Stimulated activated CD4-positive, alpha-beta T cell treated with anti-CD3 and anti-CD28 coated beads, TNF-alpha, amount 100 ng/mL, for 24 hours (primary cell): ENCODE data around the gene LINGO3.
"Not testable (repeated sequence)": the region's sequence is repeated elsewhere in the genome, so short reads cannot be mapped to it uniquely, and the experiment has no call there.

Source experiments
- DNase-seq, 3 experiments: peaks; one replicate each; pipeline ENCODE4 v3.0.0-alpha.2; 2020; ENCODE audit warnings: low read depth in 3 of 3

LINGO3 gene

DNA sequence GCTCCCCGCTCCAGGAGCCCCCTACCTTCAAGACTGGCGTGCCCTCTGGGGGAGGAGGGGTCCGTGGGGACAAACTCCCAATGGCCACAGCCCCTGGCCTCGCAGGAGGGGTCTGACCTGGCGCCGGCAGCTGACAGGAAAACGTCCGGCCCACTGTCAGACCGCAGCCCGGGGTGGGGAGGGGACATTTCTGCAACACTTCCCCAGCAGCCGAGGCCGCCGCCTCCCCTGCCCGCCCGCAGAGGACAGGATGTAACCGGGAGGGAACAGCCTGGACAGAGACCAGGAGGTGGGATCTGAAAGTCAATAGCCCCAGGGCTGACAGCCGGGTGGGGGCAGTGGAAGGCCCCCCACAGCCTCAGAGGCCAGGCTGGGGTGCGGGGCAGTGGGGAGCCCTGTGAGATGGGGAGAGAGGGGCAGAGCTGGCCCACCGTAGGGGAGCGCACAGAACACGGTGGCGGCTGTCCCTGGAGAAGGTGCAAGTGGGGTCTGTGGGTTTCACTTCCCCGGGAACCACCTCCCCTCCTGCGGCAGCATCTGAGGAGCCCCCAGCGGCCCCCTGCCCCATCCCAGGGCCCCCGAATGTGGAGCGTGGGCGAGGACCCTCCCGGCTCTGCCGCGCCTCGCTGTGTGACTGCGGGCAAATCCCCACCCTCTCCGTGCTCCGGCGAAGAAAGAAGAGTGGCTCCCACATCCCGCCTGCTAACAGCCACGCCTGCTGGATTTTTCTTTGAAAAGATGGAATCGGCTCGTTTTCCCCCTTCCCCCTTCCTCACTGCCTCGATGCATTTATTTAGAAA lies 25.7 kb downstream of the LINGO3 start, which contains the start of gene PEAK3:
TSS of gene PEAK3 (minus strand) at position 114 of the 800 bp plus-strand sequence. CDS start 1,244 bp downstream, outside the sequence.
- no peak for DNase-seq

DNA sequence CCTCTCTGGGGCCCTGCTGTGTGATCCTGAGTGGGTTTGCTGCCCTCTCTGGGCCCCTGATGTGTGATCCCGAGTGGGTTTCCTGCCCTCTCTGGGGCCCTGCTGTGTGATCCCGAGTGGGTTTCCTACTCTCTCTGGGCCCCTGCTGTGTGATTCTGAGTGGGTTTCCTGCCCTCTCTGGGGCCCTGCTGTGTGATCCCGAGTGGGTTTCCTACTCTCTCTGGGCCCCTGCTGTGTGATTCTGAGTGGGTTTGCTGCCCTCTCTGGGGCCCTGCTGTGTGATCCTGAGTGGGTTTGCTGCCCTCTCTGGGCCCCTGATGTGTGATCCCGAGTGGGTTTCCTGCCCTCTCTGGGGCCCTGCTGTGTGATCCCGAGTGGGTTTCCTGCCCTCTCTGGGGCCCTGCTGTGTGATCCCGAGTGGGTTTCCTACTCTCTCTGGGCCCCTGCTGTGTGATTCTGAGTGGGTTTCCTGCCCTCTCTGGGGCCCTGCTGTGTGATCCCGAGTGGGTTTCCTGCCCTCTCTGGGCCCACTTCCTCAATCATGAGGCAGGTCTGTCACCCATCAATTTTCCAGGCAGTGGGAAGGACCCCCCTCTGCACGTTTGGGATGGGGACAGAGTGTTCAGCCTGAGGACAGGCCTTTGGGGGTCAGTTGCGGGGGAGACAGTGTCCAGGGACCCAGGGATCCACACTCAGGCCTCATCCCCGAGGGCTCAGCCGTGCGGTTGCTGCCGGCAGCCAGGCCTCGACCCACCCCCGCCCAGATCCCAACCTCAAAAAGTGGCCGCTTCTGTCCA lies 26.5 kb downstream of the LINGO3 start:
- not testable (repeated sequence) for DNase-seq

DNA sequence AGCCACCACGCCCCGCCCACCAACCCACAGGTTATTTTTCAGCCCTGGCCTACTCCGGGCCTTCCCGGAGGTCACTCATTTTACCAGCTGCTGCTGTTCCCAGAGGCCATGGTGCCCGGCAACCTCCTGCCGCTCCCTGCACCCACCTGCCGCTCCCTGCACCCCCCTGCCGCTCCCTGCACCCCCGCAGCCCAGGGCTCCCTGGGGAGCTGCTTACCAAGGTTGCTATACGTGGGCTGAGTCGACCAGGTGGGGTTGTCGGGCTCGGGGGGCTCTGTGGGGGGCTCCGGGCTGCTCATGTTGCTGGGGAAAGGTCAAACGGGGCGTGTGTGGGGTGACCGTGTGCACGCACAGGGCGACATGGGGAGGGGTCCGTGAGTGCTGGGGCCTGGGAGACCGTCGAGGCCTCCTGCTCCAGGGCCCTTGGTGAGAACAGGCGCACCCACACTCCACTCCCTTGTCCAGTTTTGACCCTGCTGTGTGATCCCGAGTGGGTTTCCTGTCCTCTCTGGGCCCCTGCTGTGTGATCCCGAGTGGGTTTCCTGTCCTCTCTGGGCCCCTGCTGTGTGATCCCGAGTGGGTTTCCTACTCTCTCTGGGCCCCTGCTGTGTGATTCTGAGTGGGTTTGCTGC lies 27.2 kb downstream of the LINGO3 start:
- no peak for DNase-seq

DNA sequence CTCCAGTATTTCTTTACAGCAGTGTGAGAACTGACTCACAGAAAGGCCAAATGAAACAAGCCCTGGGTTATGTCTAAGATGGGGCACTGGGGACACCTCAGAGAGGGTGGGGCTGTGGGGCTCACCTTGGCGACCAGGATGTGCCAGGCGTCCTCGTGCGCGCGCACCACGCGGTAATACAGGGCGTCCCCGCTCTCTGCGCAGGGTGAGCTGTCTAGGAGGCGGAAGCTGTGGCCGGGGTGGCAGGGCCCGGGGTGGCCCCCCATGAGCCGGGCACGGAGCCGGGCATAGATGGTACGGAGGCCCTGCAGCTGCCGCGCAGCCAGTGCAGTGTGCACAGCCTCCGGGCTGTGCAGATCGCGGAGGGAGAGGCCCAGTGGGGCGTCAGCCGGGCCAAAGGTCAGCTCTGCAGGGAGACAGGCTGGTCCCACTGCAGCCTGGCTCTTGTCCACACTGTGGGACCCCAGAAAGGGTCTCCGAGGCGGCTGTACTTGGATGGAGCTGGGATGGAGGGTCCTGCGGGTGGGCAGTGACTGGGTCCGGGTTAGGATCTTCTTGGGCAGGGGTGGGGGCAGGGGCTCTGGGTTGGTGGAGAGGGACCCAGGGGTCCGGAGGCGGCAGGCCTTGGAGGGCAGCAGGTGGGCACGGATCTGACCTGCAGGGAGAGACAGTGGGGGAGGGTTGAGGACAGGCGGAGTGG lies 29.3 kb downstream of the LINGO3 start:
- no peak for DNase-seq

DNA sequence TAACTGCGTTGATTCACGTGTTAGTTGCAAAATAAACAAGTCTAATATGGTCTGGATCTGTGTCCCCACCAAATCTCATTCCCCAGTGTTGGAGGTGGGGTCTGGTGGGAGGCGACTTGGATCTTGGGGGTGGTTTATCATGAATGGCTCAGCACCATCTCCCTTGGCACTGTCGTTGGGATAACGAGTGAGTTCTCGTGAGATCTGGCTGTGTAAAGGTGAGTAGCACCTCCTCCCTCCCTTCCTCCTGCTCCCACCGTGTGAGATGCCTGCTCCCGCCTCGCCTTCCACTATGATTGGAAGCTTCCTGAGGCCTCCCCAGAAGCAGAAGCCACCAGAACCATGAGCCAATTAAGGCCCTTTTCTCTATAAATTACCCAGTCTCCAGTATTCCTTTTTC lies 30.8 kb downstream of the LINGO3 start:
- no peak for DNase-seq

DNA sequence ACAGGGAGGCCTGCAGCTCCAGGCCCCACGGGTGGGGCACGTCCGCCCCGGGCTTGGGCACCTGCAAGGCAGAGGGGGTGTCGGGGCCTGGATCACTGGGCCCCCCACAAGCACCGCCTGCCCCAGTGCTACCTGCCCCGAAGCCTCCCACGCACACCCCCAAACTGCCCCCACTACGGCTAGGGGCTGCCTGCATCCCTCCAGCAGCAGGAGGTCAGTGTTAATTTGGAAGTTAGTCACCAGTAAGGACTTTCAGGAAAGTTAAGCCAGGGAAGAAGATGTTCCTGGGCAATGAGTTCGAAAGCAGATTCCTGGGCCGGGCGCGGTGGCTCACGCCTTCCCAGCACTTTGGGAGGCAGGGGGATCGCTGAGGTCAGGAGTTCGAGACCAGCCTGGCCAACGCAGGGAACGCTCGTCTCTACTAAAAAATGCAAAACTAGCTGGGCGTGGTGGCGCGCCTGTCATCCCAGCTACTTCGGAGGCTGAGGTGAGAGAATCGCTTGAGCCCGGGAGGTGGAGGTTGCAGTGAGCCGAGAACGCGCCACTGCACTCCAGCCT lies 31.4 kb downstream of the LINGO3 start:
- no peak for DNase-seq

DNA sequence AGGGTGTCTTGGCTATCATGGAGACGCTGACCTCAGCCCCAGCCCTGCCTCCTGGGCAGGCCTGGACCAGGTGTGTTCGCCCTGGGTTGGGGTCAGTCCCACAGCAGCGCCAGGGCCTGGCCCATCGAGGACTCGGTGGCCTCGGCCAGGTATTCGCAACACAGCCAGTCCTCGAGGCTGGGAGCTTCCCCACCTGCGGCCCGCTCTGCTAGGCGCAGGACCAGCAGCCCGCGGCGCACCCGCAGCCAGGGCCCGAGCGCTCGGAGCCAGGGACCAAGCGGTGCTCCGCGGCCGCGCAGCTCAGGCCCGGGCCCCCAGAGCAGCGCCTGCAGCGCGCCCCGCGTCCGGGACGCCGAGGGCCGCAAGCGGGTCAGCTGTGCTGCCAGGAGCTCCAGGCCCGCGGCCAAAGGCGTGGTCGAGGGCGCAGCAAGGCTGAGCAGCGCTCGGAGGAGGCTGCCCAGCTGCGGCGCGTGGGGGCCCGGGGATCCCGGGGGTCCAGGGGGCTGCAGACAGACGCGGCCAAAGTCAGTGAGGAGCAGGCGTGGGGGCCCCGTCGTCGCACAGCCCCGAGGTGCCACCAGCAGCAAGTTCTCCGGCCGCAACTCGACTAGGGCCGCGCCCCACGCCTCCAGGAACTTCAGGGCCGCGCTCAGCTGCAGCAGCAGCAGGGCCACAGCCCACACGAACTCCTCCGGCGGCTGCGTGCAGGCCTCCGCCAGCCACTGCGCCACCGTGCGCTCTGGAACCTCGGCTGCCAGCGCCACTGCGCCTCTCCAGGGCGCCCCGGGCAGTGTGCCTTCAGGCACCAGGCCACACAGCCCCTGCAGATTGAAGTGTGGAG lies 32.1 kb downstream of the LINGO3 start:
- no peak for DNase-seq

DNA sequence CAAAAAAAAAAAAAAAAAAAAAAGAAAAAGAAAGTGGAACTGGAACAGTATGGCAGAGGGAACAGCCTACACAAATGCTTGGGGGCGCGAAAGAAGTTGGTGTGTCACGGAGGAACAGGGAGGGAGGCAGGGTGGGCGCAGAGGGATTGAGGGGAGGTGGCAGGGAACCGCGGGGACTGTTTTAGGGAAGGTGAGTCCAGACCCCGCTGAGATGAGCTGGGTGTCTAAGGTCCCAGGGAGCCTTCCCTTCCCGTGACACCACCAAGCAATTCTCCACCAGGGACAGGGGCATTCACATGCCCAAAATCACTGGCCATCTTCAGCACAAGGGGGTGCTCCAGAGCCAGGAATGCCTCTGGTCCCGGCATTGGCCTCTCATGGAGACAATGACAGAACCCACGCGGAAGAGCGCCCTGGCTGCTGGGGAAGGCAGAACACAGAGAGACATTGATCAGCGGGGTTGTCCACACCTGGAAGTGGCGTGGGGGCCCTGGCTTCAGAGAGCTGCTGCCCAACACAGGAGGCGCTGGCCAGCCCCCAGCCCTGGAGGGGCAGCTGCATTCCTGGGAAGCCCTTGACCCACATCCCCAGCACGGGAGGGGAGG lies 32.9 kb downstream of the LINGO3 start:
- DNase-seq, result peak in 1 of 3 experiments; percentile 46

DNA sequence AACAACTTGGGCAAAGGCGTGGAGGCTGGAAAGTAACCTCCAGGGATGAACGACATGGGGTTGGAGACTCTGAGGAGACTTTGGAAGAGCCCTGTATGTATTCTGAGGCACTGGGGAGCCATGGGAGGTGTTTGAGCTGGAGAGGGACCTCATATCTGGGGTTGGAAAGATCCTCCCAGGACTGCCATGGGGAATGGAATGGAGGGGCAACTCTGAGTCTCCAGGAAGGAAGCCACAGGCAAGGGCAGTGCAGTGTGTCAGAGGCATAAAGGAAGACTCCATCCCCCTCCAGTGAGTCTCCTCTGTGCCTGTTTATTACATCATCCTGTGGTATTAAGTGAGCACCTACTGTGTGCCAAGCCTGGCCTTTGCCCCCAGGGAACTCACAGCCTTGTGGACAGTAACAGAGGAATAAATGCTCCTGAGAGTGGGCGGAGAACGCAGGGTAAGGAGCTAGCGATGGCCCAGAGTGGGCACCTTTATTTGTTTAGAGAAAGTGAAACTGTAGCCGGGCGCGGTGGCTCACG lies 33.7 kb downstream of the LINGO3 start:
- DNase-seq, result no peak

DNA sequence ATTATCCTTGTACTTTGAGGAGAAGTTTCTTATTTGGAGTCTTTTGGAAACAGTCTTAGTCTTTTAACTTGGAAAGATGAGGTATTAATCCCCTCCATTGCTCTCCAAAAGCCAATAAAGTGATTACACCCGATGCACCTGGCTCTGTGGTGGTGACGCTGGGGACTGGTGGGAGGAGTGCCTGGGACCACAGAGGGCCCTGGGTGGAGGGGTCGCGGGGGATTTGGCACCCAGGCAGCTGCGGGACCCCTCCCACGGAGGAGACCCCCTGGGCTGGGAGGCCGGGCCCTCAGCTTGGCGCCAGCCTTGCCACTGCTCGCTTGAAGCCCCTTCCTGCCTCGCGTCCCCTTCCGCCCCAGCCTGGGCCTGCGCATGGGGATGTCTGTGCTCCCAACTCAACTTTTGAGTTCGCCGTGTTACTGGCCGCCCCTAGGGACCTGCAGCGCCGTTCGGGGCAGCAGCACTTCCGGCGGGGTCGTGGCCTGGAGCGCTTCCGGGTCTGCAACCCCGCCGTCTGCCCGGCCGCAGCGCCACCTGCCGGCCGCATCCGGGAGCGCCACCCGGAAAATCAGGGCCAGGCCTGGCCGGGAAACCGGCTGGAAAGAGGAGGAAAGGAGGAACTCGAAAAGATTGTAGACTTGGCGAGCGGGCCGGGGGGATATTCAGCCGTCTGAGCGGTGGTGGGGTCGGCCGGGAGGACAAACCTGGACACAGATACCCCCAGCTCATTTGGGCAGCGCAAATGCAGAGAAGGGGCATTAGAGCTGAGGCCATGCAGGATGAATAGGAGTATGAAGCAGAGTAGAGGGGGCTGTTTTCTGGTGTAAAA lies 34.4 kb downstream of the LINGO3 start:
- DNase-seq, result peak; percentile 48 to 73 (median 54)

DNA sequence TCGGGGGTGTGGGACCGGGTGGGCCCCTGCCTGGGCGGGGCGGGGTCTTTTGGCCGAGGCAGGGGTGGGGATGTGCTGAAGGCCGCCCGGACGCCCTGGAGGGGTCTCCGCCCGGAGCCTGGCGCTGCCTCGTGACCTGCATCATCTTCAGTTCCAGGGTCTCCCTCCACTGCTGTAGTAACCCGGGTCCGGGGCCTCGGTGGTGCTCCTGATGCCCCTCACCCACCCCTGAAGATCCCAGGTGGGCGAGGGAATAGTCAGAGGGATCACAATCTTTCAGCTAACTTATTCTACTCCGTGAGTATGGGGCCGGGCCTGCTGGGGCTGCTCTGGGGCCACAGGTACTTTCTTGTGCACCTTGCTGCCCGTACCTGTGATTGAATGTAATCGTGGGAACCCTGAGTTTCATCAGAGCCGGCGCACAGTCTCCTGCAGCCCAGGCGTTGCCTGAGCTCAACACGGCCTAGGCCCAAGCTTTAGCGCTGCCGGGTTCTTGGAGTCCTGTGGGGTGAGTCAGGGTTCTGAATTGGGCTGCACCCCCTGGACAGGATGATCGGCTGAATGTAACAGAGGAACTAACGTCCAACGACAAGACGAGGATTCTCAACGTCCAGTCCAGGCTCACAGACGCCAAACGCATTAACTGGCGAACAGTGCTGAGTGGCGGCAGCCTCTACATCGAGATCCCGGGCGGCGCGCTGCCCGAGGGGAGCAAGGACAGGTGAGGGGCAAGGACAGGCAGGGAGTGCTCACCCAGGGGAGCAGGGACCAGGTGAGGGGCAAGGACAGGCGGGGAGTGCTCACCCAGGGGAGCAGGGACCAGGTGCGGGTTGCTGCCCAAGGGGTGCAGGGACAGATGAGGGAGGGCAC lies 36.5 kb downstream of the LINGO3 start:
- DNase-seq, result no peak

DNA sequence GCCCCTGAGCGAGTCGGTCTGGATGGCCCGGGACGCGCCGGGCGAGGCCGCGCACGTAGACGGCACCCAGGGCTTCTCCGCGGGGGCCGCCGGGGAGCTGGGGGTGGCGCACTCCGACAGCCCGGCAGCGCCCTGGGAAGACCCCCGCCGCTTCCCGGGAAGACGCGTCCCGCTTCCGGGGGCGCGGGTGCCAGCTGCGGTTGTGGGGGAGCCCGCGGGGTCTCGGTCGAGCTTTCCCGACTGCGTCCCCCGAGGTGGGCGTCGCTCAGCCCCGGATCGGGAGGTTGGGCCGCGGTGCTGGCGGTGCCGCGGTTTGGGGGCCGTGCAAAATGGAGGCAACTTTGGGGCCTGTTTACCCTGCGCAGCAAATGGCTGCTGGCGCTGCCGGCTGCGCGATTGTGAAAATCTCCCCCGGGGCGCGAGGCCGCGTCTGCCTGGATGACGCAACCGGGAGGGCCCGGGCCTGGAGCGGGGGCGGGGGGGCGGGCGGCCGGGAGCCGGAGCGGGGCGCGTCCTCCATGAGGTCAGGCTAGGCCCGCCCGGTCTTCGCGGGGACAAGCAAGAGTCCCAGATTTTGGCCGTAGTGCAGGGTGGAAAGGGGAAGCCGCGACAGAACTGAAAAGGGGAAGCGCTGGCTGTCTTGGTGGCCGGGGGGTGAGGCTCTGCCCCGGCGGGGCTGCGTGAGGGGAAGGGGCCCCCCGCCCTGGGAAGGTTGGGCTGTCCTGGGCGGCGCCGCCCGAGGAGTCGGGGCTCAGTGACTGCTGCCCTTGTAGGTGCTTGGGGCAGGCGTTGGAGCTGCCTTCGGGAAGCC lies 37.3 kb downstream of the LINGO3 start:
- DNase-seq, result peak; percentile 53 to 76 (median 61)

DNA sequence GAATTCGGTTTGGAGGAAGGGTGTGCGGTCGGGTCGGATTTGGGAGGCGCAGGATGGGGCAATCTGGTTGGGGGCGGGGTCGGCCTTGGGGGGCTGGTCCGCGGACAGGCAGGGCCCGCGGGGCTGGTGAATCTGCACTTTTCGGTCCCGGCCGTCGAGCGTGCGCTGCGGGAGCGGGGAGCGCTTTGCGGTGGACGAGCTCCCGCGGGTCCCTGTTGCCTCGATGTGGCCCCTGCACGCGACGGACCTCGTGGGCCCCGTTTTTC lies 37.9 kb downstream of the LINGO3 start:
- peak in 1 of 3 experiments; percentile 50 for DNase-seq

DNA sequence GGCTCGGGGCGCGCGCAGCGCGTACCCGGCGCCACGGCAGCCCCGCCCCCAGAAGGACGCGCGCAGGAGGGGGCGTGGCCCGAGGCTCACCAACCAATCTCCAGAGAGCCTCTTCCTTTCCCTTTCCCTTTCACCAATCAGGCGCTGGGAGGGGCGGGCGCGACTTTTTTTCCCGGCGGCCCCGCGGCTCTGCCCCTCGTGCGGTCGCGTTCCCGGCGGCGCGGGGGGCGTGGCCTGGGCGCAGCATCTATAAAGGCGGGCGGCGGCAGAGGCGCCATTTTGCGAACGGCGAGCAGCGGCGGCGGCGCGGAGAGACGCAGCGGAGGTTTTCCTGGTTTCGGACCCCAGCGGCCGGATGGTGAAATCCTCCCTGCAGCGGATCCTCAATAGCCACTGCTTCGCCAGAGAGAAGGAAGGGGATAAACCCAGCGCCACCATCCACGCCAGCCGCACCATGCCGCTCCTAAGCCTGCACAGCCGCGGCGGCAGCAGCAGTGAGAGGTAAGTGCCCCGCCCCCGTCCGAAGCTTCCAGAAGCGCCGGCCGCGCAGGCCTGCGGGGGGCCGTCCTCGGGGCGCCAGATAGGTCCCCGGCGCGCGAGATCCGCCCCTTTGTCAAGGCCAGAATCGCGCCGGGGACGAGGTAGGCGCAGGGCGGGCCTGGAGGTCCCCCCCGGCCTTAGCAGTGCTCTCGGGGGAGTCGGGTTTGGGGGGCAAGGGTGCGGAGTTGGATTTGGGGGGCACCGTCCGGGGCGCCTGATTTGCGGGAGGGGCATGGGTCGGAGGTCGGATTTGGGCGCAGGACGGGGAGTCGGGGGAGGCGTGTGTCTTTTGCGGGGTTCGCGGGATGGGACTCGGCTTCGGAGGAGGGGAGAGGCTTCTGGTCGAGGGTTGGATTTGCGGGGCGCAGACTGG lies 38.5 kb downstream of the LINGO3 start:
- peak; percentile 97 to 99 (median 98) for DNase-seq

DNA sequence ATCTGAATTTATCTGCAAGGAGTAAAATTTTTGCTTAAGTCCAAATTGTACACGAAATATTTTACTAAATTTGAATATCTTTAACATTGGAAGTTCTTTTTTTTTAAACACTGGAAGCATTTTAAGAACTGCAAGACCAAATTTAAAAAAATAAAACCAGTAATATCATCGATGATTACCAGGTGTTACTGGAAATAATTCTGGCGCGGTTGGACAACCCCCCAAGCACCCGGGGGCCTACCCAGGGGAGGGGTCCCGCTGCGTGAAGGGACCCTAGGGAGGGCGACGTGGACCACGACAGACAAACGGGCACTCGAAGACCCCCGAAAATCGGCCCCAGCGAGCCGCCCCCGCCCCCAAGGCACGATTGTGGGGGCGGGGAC lies 39.1 kb downstream of the LINGO3 start:
- no peak for DNase-seq

DNA sequence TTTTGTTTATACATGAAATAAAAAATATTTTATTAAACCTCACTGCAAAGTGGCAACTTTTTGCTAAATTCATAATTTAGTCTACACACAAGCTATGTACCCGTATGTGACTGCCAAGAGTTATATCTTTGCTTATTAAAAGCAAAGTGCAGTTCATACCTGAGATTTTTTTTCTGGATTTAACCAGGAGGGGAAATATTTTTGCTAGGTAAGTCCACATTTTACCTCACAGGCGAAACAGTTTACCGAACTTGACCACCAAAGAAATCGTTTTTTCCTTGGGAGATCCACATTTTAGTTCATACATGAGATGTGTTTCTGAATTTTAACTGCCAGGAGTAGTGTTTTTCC lies 39.5 kb downstream of the LINGO3 start:
- no peak for DNase-seq
